ENCODE results near the gene TJP3.

- no peak for TF ChIP-seq POLR2A (IDR thresholded peaks at IDR 0.05)
- no peak for TF ChIP-seq CTCF (IDR thresholded peaks at IDR 0.05)
These were observed 43.1 kb downstream of the TJP3 start for GRCh38 chr19:3751236-3751635.
